HCT116 (cell line): ENCODE measurements around the gene SDK1. TPM values are rescaled to one million over a fixed set of nuclear protein-coding genes. Genes with fewer than 3 reads are reported as not detected.
"Not testable (repeated sequence)": the region's sequence is repeated elsewhere in the genome, so short reads cannot be mapped to it uniquely, and the experiment has no call there.

ENCODE experiments used
- ATAC-seq: fragments of 200-7000 bp; cut with Tn5 transposase; 2 replicates; pipeline ENCODE4 v1.9.1; 2020; ENCODE audit warnings: mild to moderate bottlenecking, moderate library complexity
- BruUV-seq: library from RNA; stranded (reverse); fragments of 400-500 nt; replicated peaks from 2 replicates; lab custom pipeline; 2021; lab: Mats Ljungman, UMichigan
- CTCF ChIA-PET: fragments of 300-600 bp; sonication (Branson Sonifier 250); formaldehyde crosslinking; loops from one replicate; lab custom pipeline; 2021; ENCODE audit warnings: antibody characterized with exemption; lab: Charles Lee
- POLR2A ChIA-PET: fragments of 300-600, 350-600 bp; sonication (Branson Sonifier 250); formaldehyde crosslinking; loops from one replicate; lab custom pipeline; 2021; ENCODE audit warnings: antibody characterized with exemption; lab: Charles Lee
- RAD21 ChIA-PET, 2 experiments: fragments of 300-600 bp; sonication (Branson Sonifier 250); formaldehyde crosslinking; loops; one replicate each; lab custom pipeline; 2023; ENCODE audit warnings: low total read pairs in 2 of 2; ENCODE audit not compliant: uncharacterized antibody in 2 of 2, unreplicated experiment in 2 of 2, low non-redundant PET in 1 of 2; lab: Charles Lee
- DNase-seq: peaks from one replicate; pipeline ENCODE4 v3.0.0-alpha.2; 2010; ENCODE audit warnings: low read depth, low spot score
- H2AFZ ChIP-seq: fragments of 200-600 bp; shearing (Covaris generic), sonication (generic); 2 replicates; pipeline ENCODE4 v1.6.1; 2017; ENCODE audit warnings: low read depth, mixed run types, mixed read lengths, antibody characterized with exemption, low read length; ENCODE audit not compliant: poor library complexity, severe bottlenecking
- H3K27ac ChIP-seq: 2 replicates; pipeline ENCODE4 v1.5.1; 2012; ENCODE audit warnings: low read depth, low read length
- H3K27me3 ChIP-seq: fragments of 200-600 bp; sonication (generic); 2 replicates; pipeline ENCODE4 v1.6.1; 2016; ENCODE audit warnings: mixed run types, low read length, mixed read lengths; ENCODE audit not compliant: insufficient read depth
- H3K36me3 ChIP-seq, 2 experiments: fragments of 200-500 bp in 1 of 2; fragments of 200-600 bp in 1 of 2; sonication (Bioruptor generic) in 1 of 2; sonication (generic) in 1 of 2; 2 replicates each; pipeline versions ENCODE4 v1.5.1 to v1.6.1; 2014 to 2016; ENCODE audit warnings: low read length in 2 of 2, inconsistent platforms in 1 of 2, mixed read lengths in 1 of 2, mixed run types in 1 of 2; ENCODE audit not compliant: insufficient read depth in 2 of 2, control insufficient read depth in 1 of 2
- H3K4me1 ChIP-seq, 2 experiments: fragments of 200-600 bp in 1 of 2; sonication (generic) in 1 of 2; 2 replicates each; pipeline versions ENCODE4 v1.5.1 to v1.6.1; 2012 to 2017; ENCODE audit warnings: low read length in 2 of 2, inconsistent platforms in 1 of 2, mild to moderate bottlenecking in 1 of 2, mixed read lengths in 1 of 2, mixed run types in 1 of 2, moderate library complexity in 1 of 2; ENCODE audit not compliant: insufficient read depth in 2 of 2, control insufficient read depth in 1 of 2
- H3K4me2 ChIP-seq: fragments of 200-600 bp; sonication (generic); 2 replicates; pipeline ENCODE4 v1.6.1; 2017; ENCODE audit warnings: mixed run types, low read length, mixed read lengths
- H3K4me3 ChIP-seq, 2 experiments: fragments of 200-600 bp in 1 of 2; sonication (generic) in 1 of 2; replicated peaks in 1 of 2; 2 replicates each; pipeline ENCODE4 v1.5.1; 2011 to 2016; ENCODE audit warnings: low read length in 2 of 2, control low read depth in 1 of 2, low read depth in 1 of 2, mild to moderate bottlenecking in 1 of 2, mixed read lengths in 1 of 2, mixed run types in 1 of 2
- H3K79me2 ChIP-seq: fragments of 200-600 bp; sonication (generic); 2 replicates; pipeline ENCODE4 v1.6.1; 2017; ENCODE audit warnings: mild to moderate bottlenecking, mixed run types, low read length, moderate library complexity, mixed read lengths; ENCODE audit not compliant: insufficient read depth
- H3K9ac ChIP-seq: fragments of 200-600 bp; sonication (generic); 2 replicates; pipeline ENCODE4 v1.6.1; 2016; ENCODE audit warnings: low read length, mixed read lengths
- H3K9me2 ChIP-seq: fragments of 200-600 bp; sonication (generic), shearing (Covaris generic); 2 replicates; pipeline ENCODE4 v1.6.1; 2017; ENCODE audit warnings: mixed run types, mild to moderate bottlenecking, moderate library complexity; ENCODE audit not compliant: insufficient read depth
- H3K9me3 ChIP-seq, 2 experiments: fragments of 200-500 bp in 1 of 2; fragments of 200-600 bp in 1 of 2; sonication (Bioruptor generic) in 1 of 2; sonication (generic) in 1 of 2; 2 replicates each; pipeline ENCODE4 v1.6.1; 2014 to 2017; ENCODE audit warnings: low read length in 2 of 2, mixed read lengths in 2 of 2, inconsistent platforms in 1 of 2, low read depth in 1 of 2, mild to moderate bottlenecking in 1 of 2, mixed run types in 1 of 2, moderate library complexity in 1 of 2; ENCODE audit not compliant: control insufficient read depth in 1 of 2, insufficient read depth in 1 of 2
- H4K20me1 ChIP-seq: fragments of 200-600 bp; sonication (generic), shearing (Covaris generic); 2 replicates; pipeline ENCODE4 v1.6.1; 2017; ENCODE audit warnings: mixed run types, mild to moderate bottlenecking, moderate library complexity; ENCODE audit not compliant: insufficient read depth
- ATF3 ChIP-seq: IDR thresholded peaks from 2 replicates; pipeline ENCODE4 v1.6.1; 2012
- CBX3 ChIP-seq: IDR thresholded peaks from 2 replicates; pipeline ENCODE4 v1.6.1; 2012; ENCODE audit warnings: low read depth
- CEBPB ChIP-seq: IDR thresholded peaks from 2 replicates; pipeline ENCODE4 v1.6.1; 2012; ENCODE audit warnings: low read depth
- CTCF ChIP-seq, 3 experiments: fragments of 200-600 bp in 1 of 3; sonication (generic) in 1 of 3; IDR thresholded peaks in 2 of 3; conservative IDR thresholded peaks in 1 of 3; 2 replicates each; pipeline ENCODE4 v1.5.1; 2012 to 2017; ENCODE audit warnings: low read depth in 2 of 3, low read length in 2 of 3, antibody characterized with exemption in 1 of 3, borderline replicate concordance in 1 of 3, control low read depth in 1 of 3, mild to moderate bottlenecking in 1 of 3, mixed read lengths in 1 of 3, mixed run types in 1 of 3, moderate library complexity in 1 of 3; ENCODE audit not compliant: insufficient read depth in 1 of 3
- EGR1 ChIP-seq: IDR thresholded peaks from 2 replicates; pipeline ENCODE4 v1.6.1; 2012; ENCODE audit warnings: low read depth
- EZH2 ChIP-seq: fragments of 200-600 bp; sonication (generic); IDR thresholded peaks from 2 replicates; pipeline ENCODE4 v1.6.1; 2017; ENCODE audit warnings: antibody characterized with exemption, mixed run types
- EZH2phosphoT487 ChIP-seq: fragments of 200-600 bp; IDR thresholded peaks from 2 replicates; pipeline ENCODE4 v1.6.1; 2018; ENCODE audit warnings: antibody characterized with exemption, borderline replicate concordance
- MAX ChIP-seq: IDR thresholded peaks from 2 replicates; pipeline ENCODE4 v1.6.1; 2012
- SRF ChIP-seq: IDR thresholded peaks from 2 replicates; pipeline ENCODE4 v1.6.1; 2012; ENCODE audit warnings: low read depth
- YY1 ChIP-seq: IDR thresholded peaks from 2 replicates; pipeline ENCODE4 v1.6.1; 2011; ENCODE audit warnings: low read length, low read depth, moderate library complexity, mild to moderate bottlenecking; ENCODE audit not compliant: insufficient replicate concordance; ENCODE audit errors: extremely low read depth
- ZBTB33 ChIP-seq: IDR thresholded peaks from 2 replicates; pipeline ENCODE4 v1.6.1; 2011; ENCODE audit warnings: mild to moderate bottlenecking, low read length, moderate library complexity; ENCODE audit not compliant: insufficient replicate concordance; ENCODE audit errors: extremely low read depth
- ZFX ChIP-seq: fragments of 450-650 bp; IDR thresholded peaks from 2 replicates; pipeline ENCODE4 v1.6.1; 2017
- ZNF274 ChIP-seq: fragments of 200-500 bp; sonication (Bioruptor generic); IDR thresholded peaks from 2 replicates; pipeline ENCODE4 v1.6.1; 2014; ENCODE audit warnings: mild to moderate bottlenecking, low read depth, low read length, inconsistent platforms
- intact Hi-C: fragments of 100-400 bp; cut with micrococcal nuclease; formaldehyde crosslinking; loops from 2 replicates; pipeline ENCODE4 v1.10.0; 2022
- total RNA-seq: library from RNA; stranded (reverse); gene quantifications from one replicate; pipeline ENCODE4 v1.2.1, GENCODE V29; 2021; ENCODE audit not compliant: unreplicated experiment

Gene SDK1
- total RNA-seq, 1 experiment from 2014 or later = 0.05 TPM

- Histone ChIP-seq H3K9ac (no peak overlapping the region), H3K79me2 (no peaks in the 10 kb centered on the region), H3K9me3 (no peaks in the 10 kb centered on the region), H3K27me3 (no peaks in the 10 kb centered on the region), H3K4me1 (no peaks in the 10 kb centered on the region), H3K4me2 (no peak overlapping the region), H3K36me3 (no peaks in the 10 kb centered on the region), H3K9me2 (no peaks in the 10 kb centered on the region), H2AFZ (no peak overlapping the region), H3K27ac (no peak overlapping the region), H3K4me3 (no peak overlapping the region), H4K20me1 (no peaks in the 10 kb centered on the region)
- DNase-seq (no peak), ATAC-seq (no peak)
- no peak for TF ChIP-seq CBX3
- no peak for TF ChIP-seq CEBPB
- TF ChIP-seq EGR1 = no peak
- no peak for TF ChIP-seq ZBTB33
- no peak for TF ChIP-seq EZH2phosphoT487
- TF ChIP-seq YY1 = no peak
- TF ChIP-seq ZFX = no peak
- TF ChIP-seq ZNF274 = no peak
- no peak for TF ChIP-seq EZH2
- TF ChIP-seq MAX = no peak; the same call in 1 of the 2 replicates
- TF ChIP-seq CTCF (IDR thresholded peaks at IDR 0.05 in 2 of 3, conservative IDR thresholded peaks at IDR 0.05 in 1 of 3; ENCODE audit: borderline replicate concordance in 1 of 3, insufficient read depth in 1 of 3, low read depth in 2 of 3, low read length in 2 of 3) = no peak
- TF ChIP-seq ATF3 = no peak
- no peak for TF ChIP-seq SRF
- CTCF ChIA-PET = no interaction called here
- no TSS peak for BruUV-seq
- POLR2A ChIA-PET = no interaction called here
- RAD21 ChIA-PET = no interaction called here
- intact Hi-C loops = no loop called here
Observed at GRCh38 chr7:4257146-4258111, 956.4 kb downstream of the SDK1 start.

GRCh38 chr7:4260116-4260515 lies 959.1 kb downstream of the SDK1 start:
- intact Hi-C loops, H3K27ac ChIP-seq, RAD21 ChIA-PET, ATAC-seq, H3K36me3 ChIP-seq, DNase-seq, H3K79me2 ChIP-seq, H3K9me2 ChIP-seq, H3K9ac ChIP-seq, H3K4me2 ChIP-seq, CTCF ChIA-PET, H2AFZ ChIP-seq, BruUV-seq, H3K4me3 ChIP-seq, H4K20me1 ChIP-seq, H3K4me1 ChIP-seq, POLR2A ChIA-PET, H3K9me3 ChIP-seq, H3K27me3 ChIP-seq: not testable (repeated sequence)
